Kidney epithelial cell (primary cell): ENCODE results near the gene MEX3B. TPM values are rescaled to one million over a fixed set of nuclear protein-coding genes. Genes with fewer than 3 reads are reported as not detected.

Source experiments
- DNase-seq: peaks from one replicate; pipeline ENCODE4 v3.0.0-alpha.2; 2010; ENCODE audit warnings: low read depth
- H3K27me3 ChIP-seq: 2 replicates; pipeline ENCODE4 v1.6.0; 2011; ENCODE audit warnings: low read length; ENCODE audit not compliant: control insufficient read depth, insufficient read depth
- H3K36me3 ChIP-seq: 2 replicates; pipeline ENCODE4 v1.5.1; 2011; ENCODE audit warnings: low read length; ENCODE audit not compliant: control insufficient read depth, insufficient read depth
- H3K4me3 ChIP-seq: 2 replicates; pipeline ENCODE4 v1.5.1; 2011; ENCODE audit warnings: low read depth, mild to moderate bottlenecking, control low read depth, low read length
- total RNA-seq: library from RNA; depleted of rRNA; stranded (reverse); fragments of >200 nt; gene quantifications from 2 replicates; pipeline ENCODE4 v1.2.3, GENCODE V29; 2015
- TF ChIP-seq, protein P1 (sequence below): IDR thresholded peaks from 2 replicates; pipeline ENCODE4 v1.5.1; 2011; ENCODE audit warnings: mild to moderate bottlenecking, moderate library complexity, low read length, control low read depth, inconsistent platforms; ENCODE audit not compliant: insufficient read depth, poor library complexity, severe bottlenecking

Gene MEX3B
- total RNA-seq, 1 donor from 2014 or later = 18.8 TPM

DNA sequence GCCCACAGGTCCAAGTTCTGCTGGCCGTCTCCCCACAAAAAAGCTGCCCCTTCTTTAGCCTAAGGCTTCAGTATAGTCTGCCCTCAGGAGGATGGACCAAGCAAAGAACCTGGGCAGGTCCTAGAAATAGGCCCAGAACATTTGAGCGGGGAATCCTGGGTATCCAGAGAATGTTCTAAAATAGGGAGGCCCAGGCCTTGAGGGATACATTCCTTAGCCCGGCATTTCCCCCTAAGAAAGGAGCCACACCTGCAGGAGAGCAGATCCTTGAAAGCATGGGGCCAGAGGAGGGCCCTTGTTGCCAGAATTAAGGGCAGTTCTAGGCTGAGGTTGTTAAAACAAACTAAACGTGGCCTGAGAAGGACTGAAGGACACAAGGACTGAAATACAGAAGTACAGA, 20.6 kb upstream of the MEX3B start:
- no peaks in the 10 kb centered on the region for H3K27me3 ChIP-seq

DNA sequence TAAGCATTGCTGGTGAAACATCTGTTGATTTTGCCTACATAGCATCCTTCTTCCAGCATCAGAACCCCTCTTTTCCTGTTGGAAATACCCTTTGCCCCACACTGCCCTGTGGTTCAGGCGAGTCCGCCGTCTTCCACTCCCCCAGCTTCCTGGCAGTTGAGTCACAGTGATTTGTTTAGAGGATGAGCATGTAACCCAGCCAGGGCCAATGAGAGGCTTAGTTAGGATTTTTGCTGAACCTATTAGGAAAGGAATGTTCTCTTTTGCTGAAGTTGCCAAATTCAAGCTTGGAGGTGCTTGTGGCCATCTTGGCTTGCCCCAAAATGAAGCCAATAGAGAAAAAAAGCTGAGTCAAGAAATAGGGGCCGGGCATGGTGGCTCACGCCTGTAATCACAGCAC, 19.0 kb upstream of the MEX3B start:
- TF ChIP-seq, protein P1, sequence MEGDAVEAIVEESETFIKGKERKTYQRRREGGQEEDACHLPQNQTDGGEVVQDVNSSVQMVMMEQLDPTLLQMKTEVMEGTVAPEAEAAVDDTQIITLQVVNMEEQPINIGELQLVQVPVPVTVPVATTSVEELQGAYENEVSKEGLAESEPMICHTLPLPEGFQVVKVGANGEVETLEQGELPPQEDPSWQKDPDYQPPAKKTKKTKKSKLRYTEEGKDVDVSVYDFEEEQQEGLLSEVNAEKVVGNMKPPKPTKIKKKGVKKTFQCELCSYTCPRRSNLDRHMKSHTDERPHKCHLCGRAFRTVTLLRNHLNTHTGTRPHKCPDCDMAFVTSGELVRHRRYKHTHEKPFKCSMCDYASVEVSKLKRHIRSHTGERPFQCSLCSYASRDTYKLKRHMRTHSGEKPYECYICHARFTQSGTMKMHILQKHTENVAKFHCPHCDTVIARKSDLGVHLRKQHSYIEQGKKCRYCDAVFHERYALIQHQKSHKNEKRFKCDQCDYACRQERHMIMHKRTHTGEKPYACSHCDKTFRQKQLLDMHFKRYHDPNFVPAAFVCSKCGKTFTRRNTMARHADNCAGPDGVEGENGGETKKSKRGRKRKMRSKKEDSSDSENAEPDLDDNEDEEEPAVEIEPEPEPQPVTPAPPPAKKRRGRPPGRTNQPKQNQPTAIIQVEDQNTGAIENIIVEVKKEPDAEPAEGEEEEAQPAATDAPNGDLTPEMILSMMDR = no peak
- no peak for DNase-seq
- H3K36me3 ChIP-seq = no peaks in the 10 kb centered on the region
- H3K4me3 ChIP-seq = no peak overlapping the region
- peaks cover 3% of the 10 kb centered on the region for H3K27me3 ChIP-seq

More for the DNA sequence above, 20.6 kb upstream of the MEX3B start:
- DNase-seq = no peak
- TF ChIP-seq, protein P1 = no peak
- no peaks in the 10 kb centered on the region for H3K36me3 ChIP-seq
- no peak overlapping the region for H3K4me3 ChIP-seq

DNA sequence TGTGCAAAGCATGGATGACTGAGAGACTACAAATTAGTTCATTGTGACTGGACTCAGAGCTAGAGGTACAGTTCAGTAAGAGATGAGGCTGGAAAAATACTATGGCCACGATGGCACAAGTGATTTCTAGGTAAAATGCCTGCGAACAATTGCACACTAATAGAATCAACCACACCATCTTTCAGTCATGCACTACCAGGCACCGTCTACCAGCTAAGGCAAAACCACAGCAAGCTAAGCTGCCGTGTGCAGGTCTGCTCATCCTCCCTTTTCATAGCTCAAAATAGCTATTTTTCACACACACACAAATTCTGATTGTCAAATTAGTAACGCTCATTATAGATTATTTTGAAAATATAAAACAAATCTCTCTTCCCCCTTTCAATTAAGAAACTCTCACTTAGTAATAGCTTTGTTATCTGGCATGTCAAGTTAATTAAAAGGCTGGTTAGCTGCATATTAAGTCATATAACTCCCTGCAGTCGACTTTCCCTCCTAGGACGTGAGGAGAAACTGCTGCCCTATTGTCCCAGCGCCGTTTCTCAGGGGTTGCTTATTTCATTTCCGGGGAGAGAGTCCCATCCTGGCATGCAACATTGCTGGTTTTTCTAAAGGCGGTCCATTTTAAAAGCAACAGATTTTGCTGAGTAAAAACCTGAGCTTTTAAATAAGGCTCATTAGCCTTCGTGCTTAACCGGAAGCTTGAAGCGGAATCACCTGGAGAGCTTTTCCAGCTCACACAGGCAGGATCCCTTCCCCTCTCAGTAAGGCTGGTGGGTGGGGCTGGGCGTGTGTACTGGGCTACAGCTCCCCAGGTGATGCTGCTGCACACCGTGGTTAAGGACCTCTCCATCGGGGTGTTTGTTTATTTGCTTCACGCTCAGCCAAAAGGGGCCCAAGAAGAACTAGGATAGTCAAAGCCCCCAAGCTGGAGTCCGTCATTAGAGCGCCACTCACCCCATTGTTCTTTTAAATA, 16.9 kb upstream of the MEX3B start:
- DNase-seq = no peak
- no peak overlapping the region for H3K4me3 ChIP-seq
- TF ChIP-seq, protein P1 = no peak
- peaks cover 13% of the 10 kb centered on the region for H3K27me3 ChIP-seq
- no peaks in the 10 kb centered on the region for H3K36me3 ChIP-seq

DNA sequence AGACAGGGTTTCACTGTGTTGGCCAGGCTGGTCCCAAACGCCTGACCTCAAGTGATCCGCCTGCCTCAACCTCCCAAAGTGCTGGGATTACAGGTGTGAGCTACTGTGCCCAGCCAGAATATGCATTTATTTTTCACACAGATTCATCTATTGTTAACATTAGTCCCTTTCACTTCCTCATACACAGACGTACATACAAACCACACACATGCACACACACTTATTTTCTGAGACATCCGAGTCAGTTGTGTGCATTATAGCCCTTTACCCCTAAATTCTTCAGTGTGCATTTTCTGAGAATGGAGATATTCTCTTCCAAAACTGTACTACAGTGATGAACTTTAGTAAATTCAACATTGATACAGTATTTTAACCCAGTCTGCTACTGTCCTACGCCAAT, 15.0 kb upstream of the MEX3B start:
- no peaks in the 10 kb centered on the region for H3K36me3 ChIP-seq
- no peak overlapping the region for H3K4me3 ChIP-seq
- no peak for DNase-seq
- TF ChIP-seq, protein P1 = no peak
- H3K27me3 ChIP-seq = peaks cover 18% of the 10 kb centered on the region

DNA sequence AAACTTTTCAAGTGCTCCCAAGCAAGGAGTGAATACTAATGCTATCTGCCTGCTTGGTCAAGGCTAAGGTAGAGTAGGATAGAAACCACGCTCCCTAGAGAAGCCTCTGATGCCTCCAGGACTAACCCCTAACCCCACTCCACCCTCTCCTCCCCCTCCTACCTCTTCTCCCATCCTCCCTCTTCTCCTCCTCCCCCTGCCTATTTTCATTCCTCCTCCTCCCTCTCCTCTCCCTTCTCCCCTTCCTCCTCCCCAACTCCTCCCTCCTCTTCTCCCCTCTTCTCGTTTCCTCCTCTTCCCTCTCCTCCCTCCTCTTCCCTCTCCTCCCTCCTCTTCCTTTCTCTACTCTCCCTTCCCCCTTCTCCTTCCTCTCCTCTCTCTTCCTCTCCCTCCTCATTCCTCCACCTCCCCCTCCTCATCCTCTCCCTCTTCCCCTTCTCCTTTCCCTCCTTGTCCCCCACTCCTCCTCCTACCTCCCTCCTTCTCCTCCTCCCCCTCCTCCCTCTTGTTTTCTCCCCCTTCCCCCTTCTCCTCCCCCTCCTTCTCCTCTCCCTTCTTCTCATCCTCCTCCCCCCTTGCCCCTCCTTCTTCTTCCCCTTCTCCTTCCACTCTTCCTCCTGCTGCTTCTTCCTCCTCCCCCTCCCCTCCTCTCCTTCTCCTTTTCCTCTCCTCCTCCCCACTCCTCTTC, 12.8 kb upstream of the MEX3B start:
- Histone ChIP-seq H3K4me3 (no peak overlapping the region), H3K36me3 (no peaks in the 10 kb centered on the region), H3K27me3 (peaks cover 18% of the 10 kb centered on the region)
- TF ChIP-seq, protein P1 = no peak
- DNase-seq = no peak
